HepG2 (cell line): ENCODE results near the gene PLB1. TPM values are rescaled to one million over a fixed set of nuclear protein-coding genes. Genes with fewer than 3 reads are reported as not detected.

Experiments
- ATAC-seq: fragments of 200-7000 bp; cut with Tn5 transposase; 3 replicates; pipeline ENCODE4 v1.9.1; 2020; ENCODE audit warnings: mild to moderate bottlenecking, moderate library complexity
- BruUV-seq: library from RNA; stranded (reverse); fragments of 400-500 nt; replicated peaks from 2 replicates; lab custom pipeline; 2021; lab: Mats Ljungman, UMichigan
- CTCF ChIA-PET: fragments of 300-600 bp; formaldehyde crosslinking; extraction: SDS; loops from one replicate; lab custom pipeline; 2021; ENCODE audit warnings: low total read pairs, inconsistent platforms, low intra/inter-chr PET ratio; lab: Yijun Ruan, JAX
- POLR2A ChIA-PET: fragments of 350-600 bp; sonication (Branson Sonifier 250); formaldehyde crosslinking; loops from one replicate; lab custom pipeline; 2020; ENCODE audit warnings: antibody characterized with exemption, inconsistent platforms; lab: Yijun Ruan, JAX
- DNase-seq: peaks from one replicate; pipeline ENCODE4 v3.0.0-alpha.2; 2015; ENCODE audit warnings: low spot score
- FAIRE-seq: peaks from 3 replicates; lab custom pipeline; 2011; peaks lifted over from hg19 to GRCh38; lab: Jason Lieb, UNC
- H2AFZ ChIP-seq: one replicate; pipeline ENCODE4 v1.6.1; 2011; ENCODE audit warnings: low read length, inconsistent platforms
- H3K27ac ChIP-seq: fragments of 300-600 bp; 3 replicates; pipeline ENCODE4 v1.8.0; 2011; ENCODE audit warnings: mixed run types, mild to moderate bottlenecking, mixed read lengths, low read length, inconsistent platforms; ENCODE audit not compliant: insufficient read depth; ENCODE audit errors: extremely low read length
- H3K27me3 ChIP-seq, 2 experiments: fragments of 200-600 bp in 1 of 2; 2 replicates in 1 of 2; 3 replicates in 1 of 2; pipeline versions ENCODE4 v1.6.0 to v1.8.0; 2011; ENCODE audit warnings: low read length in 2 of 2, mild to moderate bottlenecking in 2 of 2, moderate library complexity in 2 of 2, inconsistent platforms in 1 of 2; ENCODE audit not compliant: insufficient read depth in 2 of 2, control insufficient read depth in 1 of 2
- H3K36me3 ChIP-seq, 2 experiments: fragments of 200-600 bp in 1 of 2; replicated peaks in 1 of 2; 2 replicates in 1 of 2; 3 replicates in 1 of 2; pipeline versions ENCODE4 v1.5.1 to v1.8.0; 2011; ENCODE audit warnings: low read length in 2 of 2, inconsistent platforms in 1 of 2; ENCODE audit not compliant: insufficient read depth in 2 of 2, control insufficient read depth in 1 of 2
- H3K4me1 ChIP-seq: 2 replicates; pipeline ENCODE4 v1.5.1; 2012; ENCODE audit warnings: low read length, inconsistent platforms; ENCODE audit not compliant: insufficient read depth
- H3K4me2 ChIP-seq: 2 replicates; pipeline ENCODE4 v1.6.0; 2011; ENCODE audit warnings: low read depth, low read length, inconsistent platforms
- H3K4me3 ChIP-seq, 3 experiments: fragments of 200-600 bp in 1 of 3; sonication (generic), shearing (Covaris generic) in 1 of 3; replicated peaks in 1 of 3; 2 replicates each; pipeline ENCODE4 v1.5.1; 2011 to 2016; ENCODE audit warnings: low read length in 3 of 3, inconsistent platforms in 2 of 3, low read depth in 2 of 3, mild to moderate bottlenecking in 2 of 3, control low read depth in 1 of 3, mixed read lengths in 1 of 3; ENCODE audit not compliant: insufficient read depth in 1 of 3
- H3K79me2 ChIP-seq: one replicate; pipeline ENCODE4 v1.6.1; 2011; ENCODE audit warnings: low read length, inconsistent platforms; ENCODE audit not compliant: insufficient read depth
- H3K9ac ChIP-seq: 2 replicates; pipeline ENCODE4 v1.6.0; 2011; ENCODE audit warnings: mild to moderate bottlenecking, low read depth, low read length, inconsistent platforms; ENCODE audit not compliant: insufficient read depth
- H3K9me3 ChIP-seq: 2 replicates; pipeline ENCODE4 v1.5.1; 2012; ENCODE audit warnings: mild to moderate bottlenecking, low read length
- H4K20me1 ChIP-seq: 2 replicates; pipeline ENCODE4 v1.6.0; 2011; ENCODE audit warnings: inconsistent platforms, mild to moderate bottlenecking, low read length, moderate library complexity; ENCODE audit not compliant: insufficient read depth
- FOXO4 ChIP-seq: sonication (generic); formaldehyde crosslinking; conservative IDR thresholded peaks from 2 replicates; pipeline ENCODE4 v1.8.1; 2023; ENCODE audit warnings: missing genetic modification reagents
- HES4 ChIP-seq: sonication (generic); formaldehyde crosslinking; IDR thresholded peaks from 2 replicates; pipeline ENCODE4 v1.9.0; 2021; ENCODE audit warnings: mild to moderate bottlenecking, missing genetic modification reagents, borderline replicate concordance
- LBX2 ChIP-seq: sonication (generic); formaldehyde crosslinking; IDR thresholded peaks from 2 replicates; pipeline ENCODE4 v1.5.0; 2020; ENCODE audit warnings: missing genetic modification reagents, mild to moderate bottlenecking, borderline replicate concordance
- TCF12 ChIP-seq, 2 experiments: fragments of 450-650 bp in 1 of 2; sonication (generic) in 1 of 2; formaldehyde crosslinking in 1 of 2; IDR thresholded peaks; 2 replicates each; pipeline versions ENCODE4 v1.6.1 to v1.8.0; 2017 to 2022; ENCODE audit warnings: antibody characterized with exemption in 1 of 2, mild to moderate bottlenecking in 1 of 2, missing genetic modification reagents in 1 of 2, moderate library complexity in 1 of 2
- ZFY ChIP-seq: sonication (generic); formaldehyde crosslinking; IDR thresholded peaks from 2 replicates; pipeline ENCODE4 v1.4.0; 2020; ENCODE audit warnings: missing genetic modification reagents
- WGBS: methylation state at CpG from one replicate; pipeline ENCODE4 v1.1.6; 2017; ENCODE audit warnings: low lambda C conversion rate; 5-methylcytosine and 5-hydroxymethylcytosine counted together
- in situ Hi-C: cut with HindIII; loops from 2 replicates; pipeline ENCODE4 v1.10.0; 2017; ENCODE audit warnings: low pct_unique_long_range_greater_than_20kb; ENCODE audit not compliant: extremely low pct_ligation_motif_present
- intact Hi-C: fragments of 100-400 bp; cut with micrococcal nuclease; formaldehyde crosslinking; loops from one replicate; pipeline ENCODE4 v1.10.0; 2022; ENCODE audit not compliant: unreplicated experiment
- polyA plus RNA-seq, 8 experiments: library from polyadenylated mRNA; depleted of rRNA in 3 of 8; stranded (reverse) in 7 of 8; unstranded in 1 of 8; fragments of >200 nt; fragmentation: Illumina TruSeq in 4 of 8; extraction: Trizol in 4 of 8; gene quantifications; 2 replicates each; pipeline versions ENCODE4 v1.2.1 to v1.2.3, GENCODE V29; 2011 to 2016; ENCODE audit warnings: low read depth in 4 of 8, missing spikeins in 1 of 8, mixed read lengths in 1 of 8; ENCODE audit not compliant: insufficient read depth in 1 of 8
- total RNA-seq, 5 experiments: library from RNA; depleted of rRNA; stranded (reverse); fragments of >200 nt; fragmentation: Illumina TruSeq; extraction: Trizol; gene quantifications; 2 replicates each; pipeline ENCODE4 v1.2.3, GENCODE V29; 2016; ENCODE audit warnings: low read depth in 1 of 5

Gene PLB1
- total and polyA plus RNA-seq, 2 of the 13 experiments (the other 11 are each of a cell fraction or from before 2014, with no cell fraction given), result 0.20 to 1.8 TPM

- TF ChIP-seq FOXO4 (CRISPR knock-in tag) (no peak), ZFY (CRISPR knock-in tag) (no peak), TCF12 (IDR thresholded peaks at IDR 0.05) (no peak), TCF12 (CRISPR knock-in tag; IDR thresholded peaks at IDR 0.05) (no peak)
- TF ChIP-seq, all 625 proteins: peak for 0
These were observed 123.6 kb downstream of the PLB1 start (continued) for GRCh38 chr2:28619213-28620196.

GRCh38 chr2:28620291-28620793, 124.5 kb downstream of the PLB1 start:
- in situ Hi-C loops, result no loop called here
- H3K27ac ChIP-seq, result no peak overlapping the region

More at GRCh38 chr2:28620291-28620793, 124.5 kb downstream of the PLB1 start:
- no peak for DNase-seq
- H3K9ac ChIP-seq, result no peak overlapping the region
- POLR2A ChIA-PET, result interaction anchor here (1.4 kb wide), 2 partner anchors 82 to 131 kb away, joined by 3 to 5 read pairs; partner anchors contain the start of gene PPP1CB
- peak overlapping the region; percentile 72; the same call in 1 of the 2 replicates for H3K4me2 ChIP-seq
- ATAC-seq, result no peak
- H3K79me2 ChIP-seq, result no peaks in the 10 kb centered on the region
- H4K20me1 ChIP-seq, result no peaks in the 10 kb centered on the region
- H3K27me3 ChIP-seq, result no peaks in the 10 kb centered on the region; a peak in 1 of 5 replicates
- CTCF ChIA-PET, result no interaction called here
- no peaks in the 10 kb centered on the region for H3K9me3 ChIP-seq
- intact Hi-C loops, result loop anchor here (2.0 to 5.0 kb wide), 2 partner anchors 53 to 70 kb away; no protein-coding TSS in a partner anchor
- BruUV-seq, result no TSS peak
- H3K4me3 ChIP-seq, result no peak overlapping the region
- H3K36me3 ChIP-seq, result no peaks in the 10 kb centered on the region
- TF ChIP-seq LBX2, result no peak
- TF ChIP-seq HES4 (CRISPR knock-in tag), result 0 out of 2 replicates have a peak, but pooled peaks have one; percentile 51
- 75% methylated on average over 4 of the region's 5 CpGs for WGBS
- no peak overlapping the region for H2AFZ ChIP-seq
- no peak for FAIRE-seq
- H3K4me1 ChIP-seq, result peaks cover 55% of the 10 kb centered on the region
